ENCODE data around the gene HDAC4.

The HDAC4 gene

GRCh38 chr2:239211396-239212094 is 189.3 kb downstream of the HDAC4 start:
- no peak for DNase-seq

GRCh38 chr2:239209783-239210182 is 191.0 kb downstream of the HDAC4 start:
- no peak for DNase-seq

- peak; percentile 84 for DNase-seq
Observed at GRCh38 chr2:239208465-239209180, 192.2 kb downstream of the HDAC4 start.

- DNase-seq, result peak; percentile 65
Observed at GRCh38 chr2:239206851-239207250, 194.0 kb downstream of the HDAC4 start.

- DNase-seq, result no peak
Observed at GRCh38 chr2:239206042-239206441, 194.8 kb downstream of the HDAC4 start.

GRCh38 chr2:239204876-239205468 is 195.8 kb downstream of the HDAC4 start:
- DNase-seq, result no peak

- DNase-seq, result no peak
Observed at GRCh38 chr2:239204136-239204875, 196.5 kb downstream of the HDAC4 start.

- no peak for DNase-seq
Observed at GRCh38 chr2:239203443-239204135, 197.2 kb downstream of the HDAC4 start.

GRCh38 chr2:239202836-239203235 is 198.0 kb downstream of the HDAC4 start:
- DNase-seq, result no peak

- DNase-seq, result no peak
Observed at GRCh38 chr2:239202343-239202742, 198.5 kb downstream of the HDAC4 start.

GRCh38 chr2:239201884-239202283 is 198.9 kb downstream of the HDAC4 start:
- DNase-seq, result no peak

- no peak for DNase-seq
Observed at GRCh38 chr2:239201531-239201876, 199.3 kb downstream of the HDAC4 start.

GRCh38 chr2:239200646-239201530 is 199.9 kb downstream of the HDAC4 start:
- no peak for DNase-seq

- no peak for DNase-seq
Observed at GRCh38 chr2:239199041-239199768, 201.6 kb downstream of the HDAC4 start.

GRCh38 chr2:239198221-239198620 is 202.6 kb downstream of the HDAC4 start:
- no peak for DNase-seq

GRCh38 chr2:239197146-239197545 is 203.7 kb downstream of the HDAC4 start:
- no peak for DNase-seq

- DNase-seq, result no peak
Observed at GRCh38 chr2:239196474-239197021, 204.3 kb downstream of the HDAC4 start.

- DNase-seq, result no peak
Observed at GRCh38 chr2:239195992-239196391, 204.8 kb downstream of the HDAC4 start.

- no peak for DNase-seq
Observed at GRCh38 chr2:239195318-239195871, 205.4 kb downstream of the HDAC4 start.

- no peak for DNase-seq
Observed at GRCh38 chr2:239194731-239195317, 206.0 kb downstream of the HDAC4 start.

All from NCI-H510A treated with DMSO at 0.1 percent for 48 hours (cell line).